Measurements from ENCODE around the gene EFHC2. TPM values are rescaled to one million over a fixed set of nuclear protein-coding genes. Genes with fewer than 3 reads are reported as not detected.

The EFHC2 gene
- total RNA-seq, 1 donor from 2014 or later, result 0.17 TPM

DNA sequence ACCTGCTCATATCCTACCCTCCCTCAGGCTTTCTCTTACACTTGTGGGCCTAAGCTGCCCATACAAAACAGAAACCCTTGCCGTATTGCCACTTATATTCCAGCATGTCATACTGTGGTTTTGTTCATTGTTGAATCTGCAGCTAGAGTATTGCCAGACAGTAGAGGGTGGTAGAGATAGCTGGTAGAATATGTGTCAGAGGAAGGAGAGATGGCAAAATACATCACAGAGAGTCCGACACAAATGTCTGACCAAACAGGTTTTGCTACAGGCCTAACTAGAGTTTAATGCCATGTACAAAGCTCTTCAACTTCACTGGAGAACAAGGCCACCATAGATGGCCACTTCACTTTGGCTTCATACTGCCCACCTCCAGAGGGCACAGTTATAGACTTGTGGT, 160.1 kb downstream of the EFHC2 start:
- ATAC-seq, result no peak
- no peaks in the 10 kb centered on the region for H3K4me1 ChIP-seq
- no peaks in the 10 kb centered on the region for H3K9me3 ChIP-seq
- intact Hi-C loops (cut with DNase I), result no loop called here
- no peak for DNase-seq
- no peaks in the 10 kb centered on the region for H3K27me3 ChIP-seq
- TF ChIP-seq, protein P1, sequence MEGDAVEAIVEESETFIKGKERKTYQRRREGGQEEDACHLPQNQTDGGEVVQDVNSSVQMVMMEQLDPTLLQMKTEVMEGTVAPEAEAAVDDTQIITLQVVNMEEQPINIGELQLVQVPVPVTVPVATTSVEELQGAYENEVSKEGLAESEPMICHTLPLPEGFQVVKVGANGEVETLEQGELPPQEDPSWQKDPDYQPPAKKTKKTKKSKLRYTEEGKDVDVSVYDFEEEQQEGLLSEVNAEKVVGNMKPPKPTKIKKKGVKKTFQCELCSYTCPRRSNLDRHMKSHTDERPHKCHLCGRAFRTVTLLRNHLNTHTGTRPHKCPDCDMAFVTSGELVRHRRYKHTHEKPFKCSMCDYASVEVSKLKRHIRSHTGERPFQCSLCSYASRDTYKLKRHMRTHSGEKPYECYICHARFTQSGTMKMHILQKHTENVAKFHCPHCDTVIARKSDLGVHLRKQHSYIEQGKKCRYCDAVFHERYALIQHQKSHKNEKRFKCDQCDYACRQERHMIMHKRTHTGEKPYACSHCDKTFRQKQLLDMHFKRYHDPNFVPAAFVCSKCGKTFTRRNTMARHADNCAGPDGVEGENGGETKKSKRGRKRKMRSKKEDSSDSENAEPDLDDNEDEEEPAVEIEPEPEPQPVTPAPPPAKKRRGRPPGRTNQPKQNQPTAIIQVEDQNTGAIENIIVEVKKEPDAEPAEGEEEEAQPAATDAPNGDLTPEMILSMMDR (IDR thresholded peaks at IDR 0.05), result no peak
- no peaks in the 10 kb centered on the region for H3K36me3 ChIP-seq
- H3K27ac ChIP-seq, result no peak overlapping the region
- H3K4me3 ChIP-seq, result no peak overlapping the region

DNA sequence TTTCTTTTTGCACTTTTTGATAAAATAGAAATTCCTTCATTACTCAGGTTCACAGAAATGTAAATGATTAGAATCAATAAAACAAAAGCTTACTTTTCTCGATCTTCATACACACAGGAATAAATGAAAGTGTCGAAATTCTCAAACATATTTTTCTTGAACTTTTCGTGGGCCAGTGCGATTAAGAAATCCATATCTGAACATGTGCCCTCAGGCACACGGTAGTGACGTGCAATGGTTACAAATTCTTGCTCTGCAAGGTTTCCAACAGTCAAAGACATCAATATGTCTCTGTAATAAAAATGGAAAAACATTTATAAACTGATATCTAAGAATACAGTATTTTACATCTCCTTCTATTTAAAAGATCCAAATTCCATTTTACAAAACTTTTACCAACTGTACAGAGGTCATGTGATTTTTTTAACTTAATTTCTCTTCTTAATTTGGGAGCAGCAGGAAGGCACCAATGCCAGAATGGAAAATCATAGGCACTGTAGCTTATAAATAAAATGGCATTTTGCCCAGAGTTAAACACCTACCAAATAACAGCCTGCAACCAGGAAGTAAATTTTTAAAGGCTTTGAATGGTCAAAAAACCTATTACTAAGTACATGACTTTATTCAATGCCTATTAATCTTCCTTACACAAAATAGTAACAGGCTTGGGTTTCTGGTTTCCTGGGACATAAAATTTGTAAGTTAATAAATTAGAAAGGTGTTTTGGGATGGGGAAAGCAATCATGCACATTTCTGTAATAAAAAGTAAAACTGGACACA, 165.0 kb downstream of the EFHC2 start:
- DNase-seq (no peak), ATAC-seq (no peak)
- no peaks in the 10 kb centered on the region for H3K27me3 ChIP-seq
- TF ChIP-seq, protein P1 (IDR thresholded peaks at IDR 0.05), result no peak
- no peaks in the 10 kb centered on the region for H3K9me3 ChIP-seq
- H3K4me3 ChIP-seq, result no peak overlapping the region
- H3K36me3 ChIP-seq, result no peaks in the 10 kb centered on the region
- intact Hi-C loops (cut with DNase I), result no loop called here
- no peaks in the 10 kb centered on the region for H3K4me1 ChIP-seq
- no peak overlapping the region for H3K27ac ChIP-seq

DNA sequence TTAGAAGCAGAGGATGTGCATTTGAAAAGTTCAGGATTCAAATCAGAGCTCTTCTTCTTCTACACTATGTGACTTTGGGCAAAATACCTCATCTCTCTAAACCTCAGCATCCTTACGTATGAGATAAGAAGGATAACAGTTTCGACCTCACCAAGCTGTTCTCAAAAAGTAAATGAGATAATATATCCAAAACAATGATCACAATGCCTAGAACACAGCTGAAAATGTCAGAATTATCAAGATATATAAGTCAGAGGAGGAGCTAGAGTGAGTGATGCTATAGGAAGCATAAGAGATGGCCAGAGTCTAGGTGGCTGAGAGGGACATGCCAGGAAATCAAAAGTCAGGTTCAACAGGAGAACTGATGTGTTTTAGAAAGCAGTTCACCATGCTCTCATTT, 168.0 kb downstream of the EFHC2 start:
- Histone ChIP-seq H3K9me3 (no peaks in the 10 kb centered on the region), H3K36me3 (no peaks in the 10 kb centered on the region), H3K27ac (no peak overlapping the region), H3K4me3 (no peak overlapping the region), H3K27me3 (no peaks in the 10 kb centered on the region), H3K4me1 (no peaks in the 10 kb centered on the region)
- DNase-seq, result no peak
- TF ChIP-seq, protein P1 (IDR thresholded peaks at IDR 0.05), result no peak
- intact Hi-C loops (cut with DNase I), result no loop called here
- ATAC-seq, result no peak

DNA sequence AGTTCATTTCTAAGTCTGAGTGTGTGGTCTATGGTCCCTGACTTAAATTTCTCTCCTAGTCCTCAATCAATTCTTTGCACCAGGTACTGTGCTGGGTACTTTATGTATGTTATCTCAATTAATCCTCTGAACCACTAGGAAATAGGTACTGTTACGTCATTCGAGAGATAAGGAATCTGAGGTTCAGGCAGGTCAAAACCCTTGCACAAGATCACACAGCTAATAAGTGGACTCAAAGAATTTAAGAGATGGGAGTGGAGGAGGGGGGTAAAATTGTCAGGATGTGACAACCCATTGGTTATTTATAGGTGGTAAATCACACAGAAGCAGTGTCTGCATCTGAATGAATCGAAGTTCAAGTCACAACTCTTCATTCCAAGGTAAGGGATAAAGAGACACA, 169.4 kb downstream of the EFHC2 start:
- Histone ChIP-seq H3K27ac (no peak overlapping the region), H3K4me1 (no peaks in the 10 kb centered on the region), H3K9me3 (no peaks in the 10 kb centered on the region), H3K4me3 (no peak overlapping the region), H3K27me3 (no peaks in the 10 kb centered on the region), H3K36me3 (no peaks in the 10 kb centered on the region)
- intact Hi-C loops (cut with DNase I), result no loop called here
- DNase-seq (no peak), ATAC-seq (no peak)
- TF ChIP-seq, protein P1 (IDR thresholded peaks at IDR 0.05), result no peak

DNA sequence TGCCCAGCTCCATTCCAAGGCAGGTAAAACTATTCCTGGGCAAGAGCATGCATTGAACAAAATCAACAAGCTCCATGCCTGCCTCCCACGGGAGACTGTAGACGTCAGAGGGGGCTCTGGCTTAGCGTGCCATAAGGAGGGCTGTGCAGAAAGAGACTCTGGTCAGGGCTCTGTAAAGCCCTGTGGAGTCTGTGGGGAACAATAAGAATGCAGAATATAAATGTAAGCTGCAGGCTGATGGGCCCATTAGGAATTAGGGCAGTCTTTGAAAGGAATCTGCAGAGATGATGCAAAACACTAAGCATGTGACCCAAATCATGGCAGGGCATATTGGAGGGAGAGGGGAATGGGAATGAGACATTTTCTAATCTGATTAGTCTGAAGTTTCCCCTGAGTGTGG, 170.3 kb downstream of the EFHC2 start:
- TF ChIP-seq, protein P1 (IDR thresholded peaks at IDR 0.05), result no peak
- intact Hi-C loops (cut with DNase I), result no loop called here
- no peak for ATAC-seq

More for the DNA sequence above, 170.3 kb downstream of the EFHC2 start:
- DNase-seq, result no peak
- no peaks in the 10 kb centered on the region for H3K9me3 ChIP-seq
- H3K4me3 ChIP-seq, result no peak overlapping the region
- H3K27ac ChIP-seq, result no peak overlapping the region
- no peaks in the 10 kb centered on the region for H3K4me1 ChIP-seq
- H3K27me3 ChIP-seq, result no peaks in the 10 kb centered on the region
- no peaks in the 10 kb centered on the region for H3K36me3 ChIP-seq

Data from upper lobe of right lung (tissue), 1 donor.